Loucy (cell line): ENCODE results near the gene MAP1B.

Experiments used
- H2AFZ ChIP-seq: fragments of 200-600 bp; sonication (generic); 2 replicates; pipeline ENCODE4 v1.6.0; 2016; ENCODE audit warnings: antibody characterized with exemption, mild to moderate bottlenecking, low read length, moderate library complexity
- H3F3A ChIP-seq: fragments of 200-600 bp; 2 replicates; pipeline ENCODE4 v1.6.0; 2016; ENCODE audit warnings: antibody characterized with exemption, low read depth, mild to moderate bottlenecking
- H3K27me3 ChIP-seq: fragments of 200-600 bp; sonication (generic); 2 replicates; pipeline ENCODE4 v1.6.1; 2014; ENCODE audit warnings: low read length, mild to moderate bottlenecking; ENCODE audit not compliant: insufficient read depth, poor library complexity, severe bottlenecking
- H3K36me3 ChIP-seq: fragments of 200-600 bp; sonication (generic); 2 replicates; pipeline ENCODE4 v1.6.1; 2016; ENCODE audit warnings: low read length; ENCODE audit not compliant: insufficient read depth
- H3K4me1 ChIP-seq: fragments of 200-600 bp; sonication (generic); 2 replicates; pipeline ENCODE4 v1.5.1; 2014; ENCODE audit warnings: low read length, mild to moderate bottlenecking; ENCODE audit not compliant: insufficient read depth, poor library complexity, severe bottlenecking
- H3K4me2 ChIP-seq: fragments of 200-600 bp; sonication (generic); 2 replicates; pipeline ENCODE4 v1.6.0; 2014; ENCODE audit warnings: antibody characterized with exemption, low read length, low read depth, mild to moderate bottlenecking; ENCODE audit not compliant: poor library complexity, severe bottlenecking
- H3K4me3 ChIP-seq: fragments of 200-600 bp; sonication (generic); 2 replicates; pipeline ENCODE4 v1.5.1; 2014; ENCODE audit warnings: low read length, mild to moderate bottlenecking, mixed read lengths; ENCODE audit not compliant: poor library complexity, severe bottlenecking
- H3K79me2 ChIP-seq: fragments of 200-600 bp; sonication (generic); 2 replicates; pipeline ENCODE4 v1.6.1; 2014; ENCODE audit warnings: low read length; ENCODE audit not compliant: insufficient read depth
- H3K9ac ChIP-seq: fragments of 200-600 bp; sonication (generic); 2 replicates; pipeline ENCODE4 v1.6.0; 2014; ENCODE audit warnings: mild to moderate bottlenecking, low read depth, low read length, moderate library complexity; ENCODE audit not compliant: poor library complexity, severe bottlenecking
- H3K9me2 ChIP-seq: fragments of 200-600 bp; sonication (generic); replicated peaks from 2 replicates; pipeline ENCODE4 v1.6.1; 2016; ENCODE audit warnings: low read depth, low read length, mixed read lengths
- H3K9me3 ChIP-seq: fragments of 200-600 bp; sonication (generic); 2 replicates; pipeline ENCODE4 v1.6.1; 2014; ENCODE audit warnings: mild to moderate bottlenecking, antibody characterized with exemption, low read length, low read depth; ENCODE audit not compliant: insufficient read depth
- H4K20me1 ChIP-seq: fragments of 200-600 bp; sonication (generic); 2 replicates; pipeline ENCODE4 v1.6.0; 2014; ENCODE audit warnings: antibody characterized with exemption, low read length, mild to moderate bottlenecking; ENCODE audit not compliant: insufficient read depth, poor library complexity, severe bottlenecking
- CTCF ChIP-seq: fragments of 200-600 bp; sonication (generic); conservative IDR thresholded peaks from 2 replicates; pipeline ENCODE4 v1.5.1; 2014; ENCODE audit warnings: mild to moderate bottlenecking, antibody characterized with exemption, low read length
- EZH2phosphoT487 ChIP-seq: fragments of 200-600 bp; IDR thresholded peaks from 2 replicates; pipeline ENCODE4 v1.6.1; 2018; ENCODE audit warnings: antibody characterized with exemption, mild to moderate bottlenecking, moderate library complexity, borderline replicate concordance

MAP1B gene

GRCh38 chr5:72145348-72145747, 38.1 kb downstream of the MAP1B start:
- Histone ChIP-seq H3K4me3 (no peak overlapping the region), H3K9ac (no peak overlapping the region), H3K79me2 (no peaks in the 10 kb centered on the region), H3K36me3 (no peaks in the 10 kb centered on the region), H3K27me3 (peaks cover 10% of the 10 kb centered on the region), H3F3A (no peaks in the 10 kb centered on the region), H3K4me2 (no peak overlapping the region), H3K9me2 (no peaks in the 10 kb centered on the region), H2AFZ (no peak overlapping the region), H3K9me3 (no peaks in the 10 kb centered on the region), H3K4me1 (no peaks in the 10 kb centered on the region), H4K20me1 (no peaks in the 10 kb centered on the region)
- no peak for TF ChIP-seq EZH2phosphoT487
- no peak for TF ChIP-seq CTCF

GRCh38 chr5:72146056-72146455, 38.8 kb downstream of the MAP1B start:
- Histone ChIP-seq H3K4me3 (no peak overlapping the region), H3K36me3 (no peaks in the 10 kb centered on the region), H3F3A (no peaks in the 10 kb centered on the region), H3K4me1 (peaks cover 1% of the 10 kb centered on the region), H3K9me2 (no peaks in the 10 kb centered on the region), H4K20me1 (no peaks in the 10 kb centered on the region), H2AFZ (no peak overlapping the region), H3K4me2 (no peak overlapping the region), H3K27me3 (peaks cover 3% of the 10 kb centered on the region), H3K9me3 (no peaks in the 10 kb centered on the region), H3K79me2 (no peaks in the 10 kb centered on the region), H3K9ac (no peak overlapping the region)
- TF ChIP-seq EZH2phosphoT487 (no peak), CTCF (no peak)

- no peaks in the 10 kb centered on the region for H3K79me2 ChIP-seq
Observed at GRCh38 chr5:72147569-72147968, 40.3 kb downstream of the MAP1B start.

More at GRCh38 chr5:72147569-72147968, 40.3 kb downstream of the MAP1B start:
- H3K4me1 ChIP-seq: peaks cover 6% of the 10 kb centered on the region
- H3K4me3 ChIP-seq: no peak overlapping the region
- no peaks in the 10 kb centered on the region for H3K9me3 ChIP-seq
- H3K9ac ChIP-seq: no peak overlapping the region
- no peaks in the 10 kb centered on the region for H3F3A ChIP-seq
- no peak overlapping the region for H2AFZ ChIP-seq
- no peaks in the 10 kb centered on the region for H3K27me3 ChIP-seq
- no peaks in the 10 kb centered on the region for H4K20me1 ChIP-seq
- H3K4me2 ChIP-seq: no peak overlapping the region
- TF ChIP-seq EZH2phosphoT487 (no peak), CTCF (no peak)
- no peaks in the 10 kb centered on the region for H3K9me2 ChIP-seq
- no peaks in the 10 kb centered on the region for H3K36me3 ChIP-seq
